Measurements from ENCODE around the gene PKD2. TPM values are rescaled to one million over a fixed set of nuclear protein-coding genes. Genes with fewer than 3 reads are reported as not detected.

The PKD2 gene
- total RNA-seq, 1 experiment from 2014 or later, result 30.4 TPM

GRCh38 chr4:88045021-88045420 lies 37.6 kb downstream of the PKD2 start:
- H3K36me3 Mint-ChIP-seq (ENCODE audit: insufficient read depth, unreplicated experiment), result no peaks in the 10 kb centered on the region
- no peaks in the 10 kb centered on the region for H3K27me3 Mint-ChIP-seq (ENCODE audit: unreplicated experiment)
- no peak overlapping the region for H3K4me3 Mint-ChIP-seq (ENCODE audit: low read depth, unreplicated experiment)
- no peaks in the 10 kb centered on the region for H3K4me1 Mint-ChIP-seq (ENCODE audit: low read depth, unreplicated experiment)
- DNase-seq, result no peak
- no peak overlapping the region for H3K27ac Mint-ChIP-seq (ENCODE audit: unreplicated experiment)
- intact Hi-C loops (cut with micrococcal nuclease; ENCODE audit: unreplicated experiment), result no loop called here
- CTCF ChIA-PET, result no interaction called here
- TF ChIP-seq CTCF (IDR thresholded peaks at IDR 0.05; ENCODE audit: unreplicated experiment), result no peak
- no peaks in the 10 kb centered on the region for H3K9me3 Mint-ChIP-seq (ENCODE audit: low read depth, unreplicated experiment)
- BruUV-seq (replicated peaks), result no TSS peak

GRCh38 chr4:88054229-88054628 lies 46.8 kb downstream of the PKD2 start:
- Mint-ChIP-seq H3K27me3 (ENCODE audit: unreplicated experiment) (no peaks in the 10 kb centered on the region), H3K4me1 (ENCODE audit: low read depth, unreplicated experiment) (no peaks in the 10 kb centered on the region), H3K9me3 (ENCODE audit: low read depth, unreplicated experiment) (no peaks in the 10 kb centered on the region), H3K4me3 (ENCODE audit: low read depth, unreplicated experiment) (no peak overlapping the region), H3K36me3 (ENCODE audit: insufficient read depth, unreplicated experiment) (peaks cover 16% of the 10 kb centered on the region), H3K27ac (ENCODE audit: unreplicated experiment) (no peak overlapping the region)
- TF ChIP-seq CTCF (IDR thresholded peaks at IDR 0.05; ENCODE audit: unreplicated experiment), result no peak
- CTCF ChIA-PET, result interaction anchor here (0.5 to 1.8 kb wide), 2 partner anchors 143 to 158 kb away, joined by 4 to 12 read pairs; no protein-coding TSS in a partner anchor
- BruUV-seq (replicated peaks), result no TSS peak
- no peak for DNase-seq
- intact Hi-C loops (cut with micrococcal nuclease; ENCODE audit: unreplicated experiment), result no loop called here

GRCh38 chr4:88054901-88055300 lies 47.5 kb downstream of the PKD2 start:
- peaks cover 16% of the 10 kb centered on the region for H3K36me3 Mint-ChIP-seq (ENCODE audit: insufficient read depth, unreplicated experiment)
- no peak overlapping the region for H3K27ac Mint-ChIP-seq (ENCODE audit: unreplicated experiment)
- peak; percentile 10 for DNase-seq
- no peak overlapping the region for H3K4me3 Mint-ChIP-seq (ENCODE audit: low read depth, unreplicated experiment)
- intact Hi-C loops (cut with micrococcal nuclease; ENCODE audit: unreplicated experiment), result loop anchor here (1.0 kb wide), 1 partner anchor 157 kb away; no protein-coding TSS in a partner anchor
- no peaks in the 10 kb centered on the region for H3K4me1 Mint-ChIP-seq (ENCODE audit: low read depth, unreplicated experiment)
- no peak for TF ChIP-seq CTCF (IDR thresholded peaks at IDR 0.05; ENCODE audit: unreplicated experiment)
- CTCF ChIA-PET, result interaction anchor here (0.5 to 1.8 kb wide), 3 partner anchors 142 to 739 kb away, joined by 4 to 12 read pairs (median 5); no protein-coding TSS in a partner anchor
- H3K9me3 Mint-ChIP-seq (ENCODE audit: low read depth, unreplicated experiment), result no peaks in the 10 kb centered on the region
- no TSS peak for BruUV-seq (replicated peaks)
- H3K27me3 Mint-ChIP-seq (ENCODE audit: unreplicated experiment), result no peaks in the 10 kb centered on the region

GRCh38 chr4:88058295-88058694 lies 50.9 kb downstream of the PKD2 start:
- Mint-ChIP-seq H3K27me3 (ENCODE audit: unreplicated experiment) (no peaks in the 10 kb centered on the region), H3K27ac (ENCODE audit: unreplicated experiment) (no peak overlapping the region), H3K4me1 (ENCODE audit: low read depth, unreplicated experiment) (no peaks in the 10 kb centered on the region), H3K9me3 (ENCODE audit: low read depth, unreplicated experiment) (no peaks in the 10 kb centered on the region), H3K4me3 (ENCODE audit: low read depth, unreplicated experiment) (no peak overlapping the region), H3K36me3 (ENCODE audit: insufficient read depth, unreplicated experiment) (peaks cover 16% of the 10 kb centered on the region)
- no peak for DNase-seq
- intact Hi-C loops (cut with micrococcal nuclease; ENCODE audit: unreplicated experiment), result no loop called here
- CTCF ChIA-PET, result no interaction called here
- no peak for TF ChIP-seq CTCF (IDR thresholded peaks at IDR 0.05; ENCODE audit: unreplicated experiment)
- BruUV-seq (replicated peaks), result no TSS peak
